Ectodermal cell (in vitro differentiated cells): Measurements from ENCODE around the gene NOX3.
"Not testable (repeated sequence)": the region's sequence is repeated elsewhere in the genome, so short reads cannot be mapped to it uniquely, and the experiment has no call there.

ENCODE experiments used
- H3K27ac ChIP-seq: 2 replicates; pipeline ENCODE4 v1.7.0; 2013; ENCODE audit warnings: mild to moderate bottlenecking, low read depth, low read length; ENCODE audit not compliant: insufficient read depth, poor library complexity, severe bottlenecking
- H3K27me3 ChIP-seq: 2 replicates; pipeline ENCODE4 v1.7.0; 2013; ENCODE audit warnings: mild to moderate bottlenecking, low read length; ENCODE audit not compliant: insufficient read depth, control insufficient read depth, poor library complexity, severe bottlenecking
- H3K36me3 ChIP-seq: one replicate; pipeline ENCODE4 v1.7.0; 2013; ENCODE audit warnings: low read length; ENCODE audit not compliant: control insufficient read depth, insufficient read depth
- H3K4me1 ChIP-seq: one replicate; pipeline ENCODE4 v1.7.0; 2013; ENCODE audit warnings: low read length; ENCODE audit not compliant: control insufficient read depth, insufficient read depth
- H3K4me3 ChIP-seq: 2 replicates; pipeline ENCODE4 v1.7.0; 2013; ENCODE audit warnings: low read depth, low read length, control low read depth; ENCODE audit not compliant: insufficient read depth
- H3K9me3 ChIP-seq: 2 replicates; pipeline ENCODE4 v1.7.0; 2013; ENCODE audit warnings: mild to moderate bottlenecking, low read length, moderate library complexity; ENCODE audit not compliant: control insufficient read depth
- WGBS, 2 experiments: methylation state at CpG; one replicate each; pipeline ENCODE4 v1.1.7; 2013; ENCODE audit warnings: missing lambda C conversion rate in 2 of 2; 5-methylcytosine and 5-hydroxymethylcytosine counted together

NOX3 gene

GRCh38 chr6:155377061-155377460, 78.6 kb downstream of the NOX3 start:
- H3K4me3 ChIP-seq, result no peak overlapping the region
- no peaks in the 10 kb centered on the region for H3K36me3 ChIP-seq
- no peaks in the 10 kb centered on the region for H3K4me1 ChIP-seq
- H3K27ac ChIP-seq, result no peak overlapping the region
- no peaks in the 10 kb centered on the region for H3K9me3 ChIP-seq
- H3K27me3 ChIP-seq, result no peaks in the 10 kb centered on the region
- 86% methylated on average over 1 of the region's 1 CpG; no CpG with 5 or more reads in 1 of the 2 experiments for WGBS, 2 experiments

- 93 to 100% methylated on average over 2 of the region's 2 CpGs for WGBS, 2 experiments
- Histone ChIP-seq H3K27ac (no peak overlapping the region), H3K36me3 (no peaks in the 10 kb centered on the region), H3K27me3 (no peaks in the 10 kb centered on the region), H3K4me1 (no peaks in the 10 kb centered on the region), H3K4me3 (no peak overlapping the region), H3K9me3 (no peaks in the 10 kb centered on the region)
Measured at GRCh38 chr6:155375801-155376200, 79.8 kb downstream of the NOX3 start.

GRCh38 chr6:155374681-155375080, 81.0 kb downstream of the NOX3 start:
- Histone ChIP-seq H3K9me3 (no peaks in the 10 kb centered on the region), H3K4me3 (no peak overlapping the region), H3K27ac (no peak overlapping the region), H3K4me1 (no peaks in the 10 kb centered on the region), H3K27me3 (no peaks in the 10 kb centered on the region), H3K36me3 (no peaks in the 10 kb centered on the region)
- 88 to 94% methylated on average over 2 of the region's 2 CpGs for WGBS, 2 experiments

GRCh38 chr6:155373276-155373675, 82.4 kb downstream of the NOX3 start:
- H3K4me3 ChIP-seq, result no peak overlapping the region
- H3K27ac ChIP-seq, result no peak overlapping the region
- H3K36me3 ChIP-seq, result no peaks in the 10 kb centered on the region
- H3K4me1 ChIP-seq, result no peaks in the 10 kb centered on the region
- H3K27me3 ChIP-seq, result no peaks in the 10 kb centered on the region
- H3K9me3 ChIP-seq, result no peaks in the 10 kb centered on the region
- 86 to 100% methylated on average over 1 to 3 of the region's 3 CpGs for WGBS, 2 experiments

- H3K4me3 ChIP-seq, result no peak overlapping the region
- 93 to 99% methylated on average over 4 of the region's 4 CpGs for WGBS, 2 experiments
- H3K36me3 ChIP-seq, result no peaks in the 10 kb centered on the region
Measured at GRCh38 chr6:155372256-155372655, 83.4 kb downstream of the NOX3 start.

GRCh38 chr6:155371230-155371629, 84.4 kb downstream of the NOX3 start:
- H3K4me3 ChIP-seq, result no peak overlapping the region
- no peaks in the 10 kb centered on the region for H3K27me3 ChIP-seq
- 92 to 94% methylated on average over 5 of the region's 5 CpGs for WGBS, 2 experiments
- peaks cover 3% of the 10 kb centered on the region for H3K4me1 ChIP-seq
- no peaks in the 10 kb centered on the region for H3K9me3 ChIP-seq
- no peak overlapping the region for H3K27ac ChIP-seq
- H3K36me3 ChIP-seq, result no peaks in the 10 kb centered on the region

More at GRCh38 chr6:155372256-155372655, 83.4 kb downstream of the NOX3 start:
- H3K27me3 ChIP-seq, result no peaks in the 10 kb centered on the region
- H3K27ac ChIP-seq, result no peak overlapping the region
- no peaks in the 10 kb centered on the region for H3K4me1 ChIP-seq
- H3K9me3 ChIP-seq, result no peaks in the 10 kb centered on the region

- H3K27ac ChIP-seq, result no peak overlapping the region
- 33 to 35% methylated on average over 5 to 6 of the region's 6 CpGs for WGBS, 2 experiments
- no peak overlapping the region for H3K4me3 ChIP-seq
- no peaks in the 10 kb centered on the region for H3K27me3 ChIP-seq
- H3K4me1 ChIP-seq, result peaks cover 4% of the 10 kb centered on the region
- H3K9me3 ChIP-seq, result no peaks in the 10 kb centered on the region
- H3K36me3 ChIP-seq, result no peaks in the 10 kb centered on the region
Measured at GRCh38 chr6:155366325-155366724, 89.3 kb downstream of the NOX3 start.

GRCh38 chr6:155364844-155365437, 90.7 kb downstream of the NOX3 start:
- Histone ChIP-seq H3K4me3 (no peak overlapping the region), H3K9me3 (no peaks in the 10 kb centered on the region), H3K27me3 (no peaks in the 10 kb centered on the region), H3K4me1 (peaks cover 4% of the 10 kb centered on the region), H3K27ac (no peak overlapping the region), H3K36me3 (no peaks in the 10 kb centered on the region)
- WGBS, 2 experiments, result 96 to 100% methylated on average over 3 of the region's 3 CpGs

- not testable (repeated sequence) for H3K4me3 ChIP-seq, H3K27ac ChIP-seq, H3K9me3 ChIP-seq, H3K4me1 ChIP-seq, H3K36me3 ChIP-seq, H3K27me3 ChIP-seq
- 88 to 92% methylated on average over 12 of the region's 12 CpGs for WGBS, 2 experiments
Measured at GRCh38 chr6:155364021-155364420, 91.6 kb downstream of the NOX3 start.

- H3K4me3 ChIP-seq, result not testable (repeated sequence)
Measured at GRCh38 chr6:155362968-155363632, 92.5 kb downstream of the NOX3 start.

More at GRCh38 chr6:155362968-155363632, 92.5 kb downstream of the NOX3 start:
- not testable (repeated sequence) for H3K27me3 ChIP-seq, H3K27ac ChIP-seq, H3K9me3 ChIP-seq, H3K36me3 ChIP-seq, H3K4me1 ChIP-seq
- 95 to 96% methylated on average over 38 to 39 of the region's 39 CpGs for WGBS, 2 experiments
